ENCODE data around the gene CNOT11.

GRCh38 chr2:101307503-101307902, 54.8 kb downstream of the CNOT11 start:
- TF ChIP-seq EZH2 (IDR thresholded peaks at IDR 0.05; ENCODE audit: insufficient read depth, poor library complexity, severe bottlenecking) (no peak), EZH2phosphoT487 (IDR thresholded peaks at IDR 0.05; ENCODE audit: insufficient read depth, low read depth) (no peak)
